Measurements from ENCODE around the gene BABAM2.

BABAM2 gene

DNA sequence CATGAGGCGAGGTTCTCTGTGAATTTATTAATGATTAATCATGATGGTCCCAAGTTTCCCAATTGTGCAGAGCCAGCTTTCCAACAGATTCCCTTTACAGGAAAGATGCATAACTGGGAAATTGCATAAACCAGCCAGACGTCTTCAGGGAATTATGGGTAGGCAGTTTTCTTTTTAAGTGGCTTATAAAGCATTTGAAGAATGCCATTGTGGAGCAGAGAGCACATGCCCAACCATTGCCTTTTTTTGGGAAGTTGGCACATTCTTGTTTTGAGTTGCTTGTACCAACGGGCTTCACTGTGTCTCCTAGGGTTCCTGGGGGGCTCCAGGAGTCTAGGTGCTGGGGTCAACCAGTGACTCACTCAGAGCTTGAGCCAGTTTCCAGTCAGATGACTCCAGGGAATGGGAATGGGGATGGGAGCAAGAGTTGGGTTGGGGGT lies 270.5 kb downstream of the BABAM2 start:
- DNase-seq (ENCODE audit: low read depth in 2 of 2) = no peak

DNA sequence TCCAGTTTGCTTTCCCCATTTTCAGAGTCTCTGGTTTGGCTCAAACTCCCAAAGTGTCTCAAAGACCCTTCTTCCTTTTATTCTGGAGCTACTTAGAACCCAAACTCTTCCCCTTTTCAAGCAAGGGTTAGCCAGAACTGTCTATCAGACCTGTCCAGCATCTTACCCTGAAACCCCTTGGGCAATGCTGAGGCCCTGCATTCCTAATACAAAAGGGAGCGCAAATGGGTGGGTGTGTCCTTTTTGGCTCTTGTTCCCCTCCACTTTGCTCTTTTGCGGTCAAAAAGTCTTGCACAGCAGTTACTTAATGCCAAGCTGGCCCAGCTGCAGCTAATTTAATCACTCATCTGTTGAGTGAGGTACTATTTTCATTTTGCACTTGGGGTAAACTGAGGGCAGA lies 270.9 kb downstream of the BABAM2 start:
- DNase-seq (ENCODE audit: low read depth in 2 of 2) = no peak

DNA sequence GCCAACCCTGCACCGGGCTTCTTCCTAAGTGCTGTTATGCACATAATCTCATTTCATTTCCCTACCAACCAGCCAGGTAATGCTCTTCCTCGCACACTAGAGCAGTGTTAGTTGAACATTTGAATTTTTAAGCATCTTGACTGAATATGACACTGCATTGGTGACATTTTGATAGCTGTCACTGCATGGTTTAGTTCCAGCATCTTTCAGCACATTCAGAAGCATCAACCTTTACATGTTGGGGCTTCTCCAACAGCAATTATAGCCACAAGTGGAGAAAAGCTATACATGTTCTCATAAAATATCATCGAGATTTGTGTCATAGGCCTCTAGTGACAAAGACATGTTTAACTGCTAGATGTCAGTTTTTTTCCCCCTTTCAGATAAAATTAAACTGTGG lies 272.0 kb downstream of the BABAM2 start:
- no peak for DNase-seq (ENCODE audit: low read depth in 2 of 2)

DNA sequence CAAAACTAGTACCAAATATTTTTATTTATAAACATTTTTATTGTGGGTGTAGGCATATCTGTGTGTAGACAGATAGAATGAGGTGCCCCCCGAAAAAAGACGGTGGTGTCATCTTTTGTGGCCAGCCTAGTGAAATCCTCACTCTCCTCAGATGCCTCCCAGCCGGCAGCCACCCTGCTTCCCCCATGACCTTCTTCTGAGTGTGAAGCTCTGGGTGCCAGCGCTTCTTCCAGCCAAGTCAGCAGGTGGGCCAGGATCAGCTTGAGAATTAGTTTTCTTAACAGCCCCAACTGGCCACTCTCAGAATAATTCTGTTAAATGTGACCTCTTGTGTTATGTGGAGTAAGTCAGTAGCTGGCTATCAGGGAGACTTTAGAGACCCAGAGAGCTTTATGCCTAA lies 272.5 kb downstream of the BABAM2 start:
- no peak for DNase-seq (ENCODE audit: low read depth in 2 of 2)

DNA sequence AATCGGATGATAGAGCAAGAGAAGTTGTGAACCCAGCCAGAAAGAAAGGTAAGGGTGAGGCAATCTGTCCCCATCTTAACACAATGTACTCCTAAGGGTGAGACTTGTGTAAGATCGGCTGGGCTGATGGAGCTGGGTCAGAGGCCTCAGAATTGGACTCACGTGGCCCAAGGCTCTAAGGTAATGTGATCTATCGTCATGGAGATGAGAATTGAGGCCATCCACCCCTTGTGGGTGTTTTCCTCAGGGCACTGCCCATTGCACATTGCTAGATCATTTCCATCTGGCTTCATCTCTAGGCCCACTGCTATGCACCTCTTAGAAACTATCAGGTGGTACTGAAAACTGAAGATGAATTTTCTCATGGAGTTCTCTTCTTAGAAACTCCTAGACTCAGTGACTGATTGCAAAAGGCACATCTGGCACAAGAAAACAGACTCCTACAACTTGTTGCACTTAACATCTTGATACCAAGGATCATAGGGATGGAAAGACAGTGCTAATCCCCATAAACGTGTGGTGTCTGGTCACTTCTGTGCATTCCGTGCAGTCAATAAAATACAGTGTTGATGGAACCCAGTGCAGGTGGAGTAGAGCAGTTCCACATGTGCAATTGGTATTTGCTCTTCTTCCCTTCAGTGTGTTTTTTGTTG lies 273.2 kb downstream of the BABAM2 start:
- no peak for DNase-seq (ENCODE audit: low read depth in 2 of 2)

DNA sequence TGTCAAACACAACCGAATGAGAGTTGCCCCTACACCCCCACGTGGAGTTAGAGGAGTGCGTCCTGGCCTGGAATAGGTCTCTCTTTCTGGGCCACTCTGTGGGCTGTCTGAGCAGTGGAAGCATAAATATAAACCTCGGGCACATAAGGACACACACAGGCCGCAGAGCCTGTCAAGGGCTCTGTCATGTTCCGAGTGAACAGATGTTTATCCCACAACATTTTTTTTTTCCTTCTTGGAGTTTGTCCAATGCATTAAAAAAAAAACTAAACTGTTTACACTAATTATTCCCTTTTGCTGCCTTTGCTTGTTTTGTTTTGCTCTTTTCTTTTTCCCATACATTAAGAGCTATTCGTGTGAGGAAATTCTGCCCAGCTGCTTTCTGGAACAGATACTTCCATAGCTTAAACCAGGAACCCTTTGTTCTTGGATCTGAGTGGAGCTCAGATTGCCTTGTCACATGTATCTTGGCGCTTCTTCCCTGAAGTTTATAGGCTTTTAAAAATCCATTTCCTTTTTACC lies 273.8 kb downstream of the BABAM2 start:
- DNase-seq (ENCODE audit: low read depth in 2 of 2) = no peak

DNA sequence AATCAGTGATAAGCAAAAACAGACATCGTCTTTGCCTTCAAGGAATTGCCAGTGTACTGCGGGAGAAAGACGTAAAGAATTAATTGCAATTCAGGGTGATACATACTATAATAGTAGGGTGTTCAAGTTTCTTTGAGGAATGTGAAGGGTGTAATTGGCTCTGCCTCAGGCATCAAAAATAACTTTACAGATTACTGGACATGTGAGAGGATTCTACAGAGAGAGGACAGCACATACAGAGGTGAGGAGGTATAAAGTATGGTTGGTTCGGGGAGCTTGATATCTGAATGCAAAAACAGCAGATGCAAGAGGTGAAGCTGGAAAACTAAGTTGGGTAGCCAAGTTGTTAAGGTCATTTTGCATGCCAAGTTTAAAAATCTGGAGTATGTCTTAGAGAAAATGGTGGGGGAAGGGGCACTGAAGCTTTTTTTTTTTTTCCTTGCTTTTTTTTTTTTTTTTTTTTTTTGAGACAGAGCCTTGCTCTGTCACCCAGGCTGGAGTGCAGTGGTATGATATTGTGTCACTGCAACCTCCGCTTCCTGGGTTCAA lies 274.6 kb downstream of the BABAM2 start:
- no peak for DNase-seq (ENCODE audit: low read depth in 2 of 2)

DNA sequence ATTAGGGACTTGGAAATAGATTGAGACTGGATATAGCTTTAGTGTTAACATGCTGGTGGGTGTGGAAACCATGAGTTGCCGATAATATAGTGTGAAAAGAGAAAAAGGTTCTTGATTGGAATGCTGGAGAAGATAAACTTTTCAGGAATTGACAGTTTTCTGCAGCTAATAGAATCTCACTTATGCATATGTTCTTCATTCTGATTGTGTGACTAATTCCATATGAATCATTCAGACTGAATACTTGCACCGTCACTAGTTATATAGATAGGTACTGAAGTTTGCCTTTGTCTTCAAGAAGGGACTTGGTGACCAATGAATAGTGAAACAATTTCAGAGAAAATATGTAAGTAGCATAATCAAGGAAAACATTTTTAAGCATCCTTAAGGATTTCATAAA lies 276.4 kb downstream of the BABAM2 start:
- DNase-seq (ENCODE audit: low read depth in 2 of 2) = no peak

DNA sequence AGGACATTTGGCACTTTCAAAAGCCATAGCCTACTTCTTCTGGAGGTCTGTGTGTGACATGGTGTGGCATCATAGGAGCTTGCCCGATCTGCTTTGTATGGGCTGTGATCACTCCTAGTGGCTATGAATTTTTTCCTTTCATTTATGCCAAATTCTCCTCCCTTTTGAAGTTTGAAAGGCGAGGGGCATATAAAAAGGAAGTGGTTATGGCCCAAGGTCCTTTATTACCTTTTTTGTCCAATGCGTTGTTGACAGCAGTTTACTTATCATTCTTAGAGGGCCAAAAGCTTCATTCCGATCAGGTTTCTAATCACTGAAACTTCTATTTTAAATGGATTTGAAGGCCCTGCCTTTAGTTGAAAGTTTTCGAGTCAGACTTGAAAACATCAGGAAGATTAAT lies 277.8 kb downstream of the BABAM2 start:
- no peak for DNase-seq (ENCODE audit: low read depth in 2 of 2)

DNA sequence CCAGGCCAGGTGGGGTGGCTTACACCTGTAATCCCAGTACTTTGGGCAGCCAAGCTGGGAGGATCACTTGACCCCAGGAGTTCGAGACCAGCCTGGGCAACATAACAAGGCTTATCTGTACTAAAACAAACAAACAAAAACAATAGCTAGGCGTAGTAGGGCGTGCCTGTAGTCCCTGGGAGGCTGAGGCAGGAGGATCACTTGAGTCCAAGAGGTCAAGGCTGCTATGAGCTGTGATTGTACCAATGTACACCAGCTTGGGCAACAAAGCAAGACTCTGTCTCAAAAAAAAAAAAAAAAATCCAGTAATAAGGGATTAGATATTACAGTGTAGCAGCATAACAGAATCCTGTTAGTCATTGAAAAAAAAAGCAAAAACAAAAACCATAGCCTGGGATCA lies 279.0 kb downstream of the BABAM2 start:
- no peak for DNase-seq (ENCODE audit: low read depth in 2 of 2)

DNA sequence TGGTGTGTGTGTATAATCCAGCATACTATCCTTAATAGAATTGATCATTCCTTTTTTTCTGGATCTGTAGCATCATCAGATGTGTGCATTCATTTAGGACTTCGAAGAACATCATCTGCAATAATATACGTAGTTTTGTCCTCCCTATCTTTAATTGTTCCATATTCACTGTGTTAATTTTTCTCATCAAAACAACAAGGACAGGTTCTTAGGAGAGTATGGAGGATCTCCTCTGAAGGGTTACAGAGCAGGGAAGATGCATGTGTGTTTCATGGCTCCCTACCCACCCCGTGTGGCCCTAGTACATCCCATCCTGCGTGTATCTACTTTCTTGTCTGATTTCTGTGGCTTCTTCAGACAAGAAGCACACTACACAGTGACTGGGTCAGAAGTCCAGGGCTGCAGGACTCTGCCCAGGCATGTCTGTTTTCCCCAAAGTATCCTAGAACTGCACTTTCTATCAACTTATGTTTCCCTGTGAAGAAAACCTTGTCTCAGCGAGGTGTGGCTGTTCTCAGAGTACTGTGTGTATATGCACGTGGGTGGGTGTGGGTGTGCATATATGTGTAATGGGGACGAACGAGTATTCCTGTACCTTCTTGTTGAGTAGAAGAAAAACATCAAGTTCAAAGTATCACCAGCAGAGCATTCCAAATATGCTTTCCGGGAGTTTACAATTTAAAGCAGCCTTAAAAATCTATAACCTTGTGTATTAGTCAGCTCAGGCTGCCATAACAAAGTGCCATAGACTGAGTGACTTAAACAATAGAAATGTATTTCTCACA lies 281.8 kb downstream of the BABAM2 start:
- DNase-seq (ENCODE audit: low read depth in 2 of 2) = no peak

DNA sequence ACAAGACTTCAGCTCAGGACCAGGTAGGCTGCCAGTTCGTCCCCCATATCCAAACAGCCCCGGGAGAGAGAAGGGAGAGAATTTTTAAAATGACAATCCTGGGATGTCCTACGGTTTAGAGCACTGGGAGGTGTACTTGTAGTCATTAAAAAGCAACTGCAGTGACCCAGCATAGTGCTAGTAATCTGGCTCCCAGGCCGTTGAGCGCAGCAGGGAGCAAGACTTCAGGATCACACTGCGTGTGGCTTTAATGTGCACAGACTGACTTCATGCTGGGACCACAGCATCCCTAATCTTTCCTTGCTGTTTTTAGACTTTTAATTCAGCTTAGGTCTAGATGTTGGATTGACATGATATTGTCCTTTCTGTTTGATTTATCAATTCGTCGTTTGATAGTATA lies 282.8 kb downstream of the BABAM2 start:
- no peak for DNase-seq (ENCODE audit: low read depth in 2 of 2)

DNA sequence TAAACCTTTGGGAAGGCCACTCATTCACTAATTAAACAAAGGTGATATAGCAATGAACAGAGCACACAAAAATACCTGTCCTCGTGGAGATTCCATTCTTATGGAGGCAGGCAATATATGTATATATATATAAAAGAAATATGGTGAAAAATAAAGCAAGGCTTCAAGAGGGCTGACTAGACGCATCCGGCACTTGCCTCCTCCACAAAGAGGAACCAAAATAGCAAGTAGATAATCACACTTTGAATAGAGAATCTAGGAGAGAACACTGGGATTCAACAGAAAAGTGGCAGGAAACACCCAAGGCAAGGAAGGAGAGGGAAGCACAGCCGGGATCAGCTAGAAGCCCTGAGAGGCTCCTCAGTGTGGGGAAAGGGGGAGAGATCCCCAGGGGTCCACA lies 283.7 kb downstream of the BABAM2 start:
- DNase-seq (ENCODE audit: low read depth in 2 of 2) = no peak

DNA sequence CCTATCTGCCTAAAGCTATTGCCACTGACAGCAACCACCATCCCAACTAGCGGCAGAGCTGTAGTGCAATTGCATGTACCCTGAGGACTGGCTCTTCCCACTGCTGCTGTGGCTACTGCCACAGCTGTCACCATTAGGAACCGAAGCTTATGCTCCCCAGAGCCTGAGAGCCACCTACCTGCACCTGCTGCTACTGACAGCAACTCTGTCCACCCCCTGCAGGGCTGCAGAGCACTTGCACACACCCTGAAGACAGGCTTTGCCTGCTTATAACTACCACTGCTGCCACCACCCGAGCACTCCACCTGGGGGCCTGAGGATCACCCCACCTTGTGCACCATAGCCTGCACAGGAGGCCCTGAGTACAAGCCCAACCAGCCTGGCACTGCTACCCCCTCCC lies 284.5 kb downstream of the BABAM2 start:
- DNase-seq (ENCODE audit: low read depth in 2 of 2) = no peak

DNA sequence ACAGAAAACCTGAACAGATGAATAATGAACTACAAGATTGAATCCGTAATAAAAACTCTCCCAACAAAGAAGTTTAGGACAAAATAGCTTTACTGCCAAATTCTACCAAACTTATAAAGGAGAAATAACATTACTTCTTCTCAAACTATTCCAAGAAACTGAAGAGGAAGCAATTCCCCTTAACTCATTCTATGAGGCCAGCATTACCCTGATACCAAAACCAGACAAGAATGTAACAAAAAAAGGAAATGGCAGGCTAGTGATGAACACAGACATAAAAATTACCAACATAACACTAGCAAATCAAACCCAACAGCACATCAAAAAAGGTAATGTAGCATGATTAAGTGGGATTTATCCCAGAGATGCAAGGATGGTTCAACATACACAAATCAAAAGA lies 288.4 kb downstream of the BABAM2 start:
- DNase-seq (ENCODE audit: low read depth in 2 of 2) = no peak

DNA sequence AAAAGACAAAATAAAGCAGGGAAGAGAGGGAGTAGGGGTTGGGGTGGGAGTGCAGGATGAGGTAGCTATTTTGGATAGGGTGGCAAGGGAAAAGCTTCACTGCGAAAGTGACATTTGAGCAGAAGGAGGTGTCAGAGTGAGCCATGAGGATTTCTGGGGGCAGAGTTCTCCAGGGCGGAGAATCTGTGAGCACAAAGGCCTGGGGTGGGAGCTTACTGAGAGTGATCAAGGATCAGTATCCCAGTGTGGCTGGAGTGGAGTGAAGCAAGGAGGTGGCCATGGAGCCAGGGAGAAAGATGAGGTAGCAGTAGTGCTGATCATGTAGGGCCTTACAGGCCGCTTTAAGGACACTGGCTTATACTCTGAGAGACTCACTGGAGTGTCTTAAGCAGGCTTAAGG lies 291.3 kb downstream of the BABAM2 start:
- DNase-seq (ENCODE audit: low read depth in 2 of 2) = no peak

DNA sequence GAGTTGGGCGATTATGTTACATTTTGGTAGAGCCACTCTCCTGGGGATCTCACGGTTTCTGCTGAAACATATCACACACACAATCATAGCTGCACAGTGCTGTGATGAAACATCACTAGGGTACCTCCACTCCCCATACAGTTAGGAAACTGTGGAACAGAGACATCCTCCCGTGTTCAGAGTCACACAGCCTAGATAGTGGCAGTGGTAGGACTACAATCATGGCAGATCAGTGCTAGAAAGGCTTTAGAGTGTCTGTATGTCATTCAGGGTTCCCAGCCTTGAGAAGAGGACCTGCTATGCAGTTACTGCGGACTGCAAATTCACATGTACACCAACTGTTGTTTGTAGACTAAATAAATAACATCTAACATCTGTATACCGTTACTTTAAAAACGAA lies 291.8 kb downstream of the BABAM2 start:
- no peak for DNase-seq (ENCODE audit: low read depth in 2 of 2)

DNA sequence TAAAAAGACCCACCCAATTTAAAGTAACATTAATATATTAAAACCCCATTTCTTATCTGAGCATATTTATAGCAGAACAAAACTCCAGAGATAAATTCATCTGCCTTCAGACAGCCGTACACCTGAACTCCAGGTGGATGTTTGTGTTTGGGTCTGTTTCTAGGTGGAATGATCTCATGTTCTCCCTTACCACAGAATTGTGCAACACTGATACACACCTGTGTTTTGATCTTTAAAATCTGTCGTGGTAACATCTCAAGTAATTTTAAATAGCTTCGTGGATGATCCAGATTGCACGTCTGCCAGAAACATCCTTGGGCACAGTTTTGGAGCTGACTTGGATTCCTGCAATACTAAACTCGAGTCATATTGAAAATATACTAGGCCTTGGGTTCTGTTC lies 294.6 kb downstream of the BABAM2 start:
- DNase-seq (ENCODE audit: low read depth in 2 of 2) = no peak

DNA sequence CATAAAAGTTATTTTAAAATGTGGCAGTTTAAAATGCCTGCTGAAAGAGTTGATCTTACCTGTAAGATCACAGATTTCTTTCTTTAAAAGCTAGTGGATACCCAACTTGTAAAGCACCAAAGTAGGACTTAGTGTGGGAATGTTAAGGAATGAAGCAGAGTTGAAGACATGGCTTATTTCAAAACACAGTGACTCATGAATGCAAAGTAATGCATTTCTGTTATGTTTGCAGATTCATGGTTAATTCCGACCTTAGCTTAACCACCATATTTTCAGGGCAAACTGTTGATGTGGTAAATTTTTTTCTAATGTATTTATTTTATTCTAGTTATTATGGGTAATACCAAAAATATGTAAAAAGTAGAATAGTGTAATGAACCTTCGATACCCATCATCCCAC lies 295.4 kb downstream of the BABAM2 start:
- no peak for DNase-seq (ENCODE audit: low read depth in 2 of 2)

DNA sequence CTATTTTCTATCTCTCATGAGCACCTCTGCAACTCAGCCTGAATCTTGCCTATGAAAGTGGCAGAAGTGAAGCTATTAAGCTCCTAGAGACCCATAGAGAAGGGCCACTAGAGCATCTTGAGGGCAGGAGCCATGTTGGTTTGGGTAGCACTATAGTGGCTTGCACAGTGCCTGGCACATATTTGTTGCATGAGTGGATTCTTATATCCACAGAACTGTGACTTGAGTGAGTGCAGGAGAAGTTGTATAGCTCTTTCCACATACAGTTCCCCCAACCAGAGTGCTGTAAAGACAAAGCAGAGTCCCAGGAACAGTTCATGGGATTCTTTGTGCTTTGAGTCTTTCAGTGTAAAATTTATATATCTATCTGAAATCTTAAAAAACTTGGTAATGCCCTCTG lies 296.7 kb downstream of the BABAM2 start:
- DNase-seq (ENCODE audit: low read depth in 2 of 2) = no peak

DNA sequence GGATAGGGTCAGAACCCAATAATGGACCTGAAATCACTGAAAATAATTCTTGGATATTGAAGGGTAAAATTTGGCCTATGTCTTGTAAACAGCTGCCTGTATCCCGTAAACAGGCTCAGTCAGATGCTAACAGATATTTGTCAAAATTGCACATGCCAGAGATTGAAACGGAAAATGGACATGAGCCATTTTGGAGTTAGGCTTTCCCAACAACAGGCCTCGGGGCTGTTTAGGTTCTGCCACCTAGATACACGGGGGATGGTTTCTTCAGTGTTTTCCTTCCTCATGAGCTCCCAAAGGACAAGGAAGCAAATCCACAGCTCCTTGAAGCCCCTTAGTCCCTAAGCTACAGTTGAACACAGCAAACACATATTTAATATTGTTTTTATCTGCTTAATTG lies 297.9 kb downstream of the BABAM2 start:
- DNase-seq (ENCODE audit: low read depth in 2 of 2) = no peak

DNA sequence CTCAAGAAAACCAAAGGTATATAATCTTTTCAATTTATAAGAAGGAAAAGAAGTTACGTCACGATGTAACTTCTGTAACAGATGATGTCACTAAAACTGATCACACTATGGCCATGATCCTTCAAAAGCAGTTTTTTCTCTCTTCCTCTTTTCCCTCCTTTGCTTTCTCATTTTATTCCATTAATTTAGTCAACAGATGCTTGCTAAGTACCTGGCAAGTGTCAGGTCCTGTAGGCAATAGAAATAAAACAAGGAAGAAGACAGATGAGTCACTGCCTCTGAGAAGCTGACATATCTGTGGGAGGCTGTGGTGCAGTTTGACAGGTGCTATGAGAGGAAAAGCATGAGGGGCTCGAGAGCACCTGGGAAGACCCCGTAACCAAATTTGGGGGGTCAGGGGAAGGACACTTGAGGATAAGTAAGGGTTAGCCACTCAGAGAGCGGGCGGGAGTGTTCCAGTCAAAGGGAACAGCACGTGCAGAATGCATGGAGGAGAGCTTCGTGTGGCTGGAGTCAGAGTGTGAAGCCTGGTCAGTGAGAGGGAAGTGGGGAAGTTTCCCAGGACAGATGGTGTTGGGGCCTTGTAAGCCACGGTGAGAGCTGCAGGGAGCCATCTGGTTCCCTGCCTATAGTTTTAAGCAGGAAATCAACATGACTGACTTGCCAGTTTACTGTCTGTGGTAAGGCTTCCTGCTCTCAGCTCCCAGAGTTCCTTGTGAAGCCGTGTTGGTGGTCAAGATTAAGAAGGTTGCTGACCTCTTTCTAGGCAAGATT lies 303.3 kb downstream of the BABAM2 start:
- no peak for DNase-seq (ENCODE audit: low read depth in 2 of 2)
